Mucosa of gallbladder (tissue), 1 donor: ENCODE results near the gene ZNF597. TPM values are rescaled to one million over a fixed set of nuclear protein-coding genes. Genes with fewer than 3 reads are reported as not detected.
"Not testable (repeated sequence)": the region's sequence is repeated elsewhere in the genome, so short reads cannot be mapped to it uniquely, and the experiment has no call there.

Source experiments
- DNase-seq: peaks from one replicate; pipeline ENCODE4 v3.0.0-alpha.2; 2020; ENCODE audit warnings: low spot score
- total RNA-seq: library from RNA; stranded (reverse); gene quantifications from one replicate; pipeline ENCODE4 v1.2.1, GENCODE V29; 2021
- donor health status: DM: no; HTN: no; CAD: no.

The ZNF597 gene
- total RNA-seq, 1 donor from 2014 or later, result 2.3 TPM

- DNase-seq, result no peak
These were observed 32.5 kb upstream of the ZNF597 start for GRCh38 chr16:3475604-3476375.

GRCh38 chr16:3474870-3475269 is 31.6 kb upstream of the ZNF597 start:
- not testable (repeated sequence) for DNase-seq

GRCh38 chr16:3474136-3474779 is 31.0 kb upstream of the ZNF597 start:
- DNase-seq, result no peak

GRCh38 chr16:3473596-3473943 is 30.3 kb upstream of the ZNF597 start:
- DNase-seq, result not testable (repeated sequence)

GRCh38 chr16:3472878-3473595 is 29.7 kb upstream of the ZNF597 start:
- DNase-seq, result no peak

- no peak for DNase-seq
These were observed 28.3 kb upstream of the ZNF597 start for GRCh38 chr16:3471518-3472176.

GRCh38 chr16:3470723-3471122 is 27.4 kb upstream of the ZNF597 start:
- DNase-seq, result no peak

GRCh38 chr16:3469736-3470135 is 26.4 kb upstream of the ZNF597 start:
- DNase-seq, result no peak

- no peak for DNase-seq
These were observed 25.2 kb upstream of the ZNF597 start for GRCh38 chr16:3468501-3468900.

GRCh38 chr16:3467921-3468320 is 24.6 kb upstream of the ZNF597 start:
- DNase-seq, result no peak

- no peak for DNase-seq
These were observed 23.9 kb upstream of the ZNF597 start for GRCh38 chr16:3467182-3467581.

GRCh38 chr16:3465911-3466584 is 22.7 kb upstream of the ZNF597 start:
- DNase-seq, result no peak

GRCh38 chr16:3465301-3465700 is 22.0 kb upstream of the ZNF597 start:
- DNase-seq, result no peak

GRCh38 chr16:3461151-3461550 is 17.8 kb upstream of the ZNF597 start:
- DNase-seq, result no peak

GRCh38 chr16:3460585-3460984 is 17.3 kb upstream of the ZNF597 start:
- DNase-seq, result no peak

- DNase-seq, result no peak
These were observed 16.8 kb upstream of the ZNF597 start for GRCh38 chr16:3460121-3460520.

- DNase-seq, result no peak
These were observed 16.2 kb upstream of the ZNF597 start for GRCh38 chr16:3459401-3460090.

- DNase-seq, result peak; percentile 66
These were observed 15.6 kb upstream of the ZNF597 start for GRCh38 chr16:3458852-3459361.

- no peak for DNase-seq
These were observed 15.1 kb upstream of the ZNF597 start for GRCh38 chr16:3458278-3458851.

- peak; percentile 86 for DNase-seq
These were observed 14.3 kb upstream of the ZNF597 start for GRCh38 chr16:3457434-3458252.
